ENCODE measurements around the gene SGK1. TPM values are rescaled to one million over a fixed set of nuclear protein-coding genes. Genes with fewer than 3 reads are reported as not detected.

The SGK1 gene
- total RNA-seq, 2 experiments from 2014 or later = 117 to 120 TPM

DNA sequence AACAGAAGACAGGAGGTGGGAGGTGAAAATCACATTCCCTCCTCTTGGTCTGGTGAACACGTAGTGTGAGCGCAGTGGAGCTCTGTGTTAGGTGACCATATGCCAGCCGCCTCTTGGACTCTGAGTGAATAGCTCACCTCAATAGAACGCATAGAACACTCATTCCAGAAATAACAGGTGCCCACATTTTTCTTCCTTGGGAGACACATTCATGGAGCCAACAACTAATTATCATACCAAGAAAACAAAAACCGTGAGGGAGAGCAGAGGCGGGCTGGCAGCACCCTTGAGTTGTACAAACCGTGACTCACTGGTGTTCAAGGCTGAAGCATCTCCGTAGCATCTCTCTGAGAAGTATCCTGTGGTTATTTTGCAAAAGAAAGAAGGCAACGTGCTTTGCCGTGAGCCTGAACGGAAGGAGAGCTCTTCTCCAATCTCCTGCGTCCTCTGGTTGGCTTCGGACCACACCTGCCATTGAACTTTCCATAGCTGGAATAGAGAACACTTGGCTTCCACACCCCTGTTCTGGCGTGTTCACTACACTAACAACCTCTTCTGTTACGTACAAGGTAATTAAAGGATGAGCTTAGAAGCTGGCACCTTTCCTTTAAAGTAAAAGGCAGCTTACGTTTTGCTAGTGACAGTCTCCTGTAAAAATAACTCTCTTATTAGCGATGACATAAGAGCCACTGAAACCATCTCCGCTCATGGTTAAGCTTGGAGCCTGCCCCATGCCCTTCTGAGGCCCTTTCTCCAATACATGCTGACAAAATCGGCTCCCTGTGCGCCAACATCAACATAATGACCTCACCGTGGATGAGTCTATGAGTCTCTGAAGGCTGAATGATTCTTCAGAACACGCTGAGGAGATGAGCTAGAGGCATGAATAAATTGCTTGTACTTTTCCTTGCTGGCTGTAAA is 30.2 kb upstream of the SGK1 start:
- peaks cover 19% of the 10 kb centered on the region for H3K4me1 ChIP-seq (ENCODE audit: insufficient read depth, low read length)
- H3K36me3 ChIP-seq (ENCODE audit: insufficient read depth, low read length) = no peaks in the 10 kb centered on the region
- ChIA-PET POLR2A (interaction anchor here (0.6 kb wide), 1 partner anchor 174 kb away, joined by 3 read pairs; no protein-coding TSS in a partner anchor), CTCF (no interaction called here)
- Mint-ChIP-seq H3K27ac (no peak overlapping the region), H3K4me1 (ENCODE audit: low read depth) (peaks cover 20% of the 10 kb centered on the region), H3K36me3 (ENCODE audit: low read depth) (no peaks in the 10 kb centered on the region), H3K4me3 (no peak overlapping the region), H3K9me3 (no peaks in the 10 kb centered on the region), H3K27me3 (no peaks in the 10 kb centered on the region)
- H3K4me3 ChIP-seq (ENCODE audit: low read length) = no peak overlapping the region
- DNase-seq (no peak), ATAC-seq (ENCODE audit: poor library complexity) (no peak)
- H3K9me3 ChIP-seq (ENCODE audit: control insufficient read depth in 1 of 2, insufficient read depth in 1 of 2, low read length in 2 of 2) = no peaks in the 10 kb centered on the region
- intact Hi-C loops (cut with DNase I, micrococcal nuclease) = no loop called here
- TF ChIP-seq, protein P1, sequence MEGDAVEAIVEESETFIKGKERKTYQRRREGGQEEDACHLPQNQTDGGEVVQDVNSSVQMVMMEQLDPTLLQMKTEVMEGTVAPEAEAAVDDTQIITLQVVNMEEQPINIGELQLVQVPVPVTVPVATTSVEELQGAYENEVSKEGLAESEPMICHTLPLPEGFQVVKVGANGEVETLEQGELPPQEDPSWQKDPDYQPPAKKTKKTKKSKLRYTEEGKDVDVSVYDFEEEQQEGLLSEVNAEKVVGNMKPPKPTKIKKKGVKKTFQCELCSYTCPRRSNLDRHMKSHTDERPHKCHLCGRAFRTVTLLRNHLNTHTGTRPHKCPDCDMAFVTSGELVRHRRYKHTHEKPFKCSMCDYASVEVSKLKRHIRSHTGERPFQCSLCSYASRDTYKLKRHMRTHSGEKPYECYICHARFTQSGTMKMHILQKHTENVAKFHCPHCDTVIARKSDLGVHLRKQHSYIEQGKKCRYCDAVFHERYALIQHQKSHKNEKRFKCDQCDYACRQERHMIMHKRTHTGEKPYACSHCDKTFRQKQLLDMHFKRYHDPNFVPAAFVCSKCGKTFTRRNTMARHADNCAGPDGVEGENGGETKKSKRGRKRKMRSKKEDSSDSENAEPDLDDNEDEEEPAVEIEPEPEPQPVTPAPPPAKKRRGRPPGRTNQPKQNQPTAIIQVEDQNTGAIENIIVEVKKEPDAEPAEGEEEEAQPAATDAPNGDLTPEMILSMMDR (IDR thresholded peaks at IDR 0.05) = no peak
- no peaks in the 10 kb centered on the region for H3K27me3 ChIP-seq (ENCODE audit: control insufficient read depth in 1 of 2, insufficient read depth in 2 of 2, low read length in 2 of 2)
- H3K27ac ChIP-seq (ENCODE audit: low read depth in 1 of 2, low read length in 2 of 2) = no peak overlapping the region

DNA sequence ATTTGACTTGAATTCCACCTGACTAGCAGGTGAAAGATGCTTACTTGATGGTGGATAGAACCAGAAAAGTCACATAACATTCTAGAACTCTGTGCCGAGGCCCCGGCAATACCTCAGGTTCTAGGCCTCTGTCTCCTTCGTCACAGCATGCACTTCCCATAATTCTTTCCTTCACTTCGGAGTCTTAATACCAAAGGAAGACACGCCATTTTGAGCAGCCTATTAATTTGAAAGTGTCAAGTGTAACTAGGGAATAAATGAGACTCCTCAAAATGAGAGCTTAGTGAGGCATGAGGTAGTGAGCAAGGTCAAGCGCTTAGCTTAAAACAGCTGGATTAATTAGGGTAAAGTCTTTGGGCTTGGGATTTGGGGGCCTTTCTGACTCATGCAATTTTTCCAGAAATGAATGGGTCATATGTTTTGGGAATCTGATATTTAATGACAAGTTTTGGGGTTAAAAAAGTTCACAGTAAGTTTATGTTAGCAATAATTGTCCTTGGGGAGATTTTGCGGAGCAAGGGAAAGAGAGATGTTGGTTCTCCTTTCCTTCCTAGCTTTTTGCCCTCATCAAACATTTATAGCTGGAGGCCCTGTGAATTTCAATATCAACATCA is 29.1 kb upstream of the SGK1 start:
- POLR2A ChIA-PET = no interaction called here
- TF ChIP-seq, protein P1 (IDR thresholded peaks at IDR 0.05) = no peak
- Mint-ChIP-seq H3K36me3 (ENCODE audit: low read depth) (no peaks in the 10 kb centered on the region), H3K4me1 (ENCODE audit: low read depth) (peaks cover 9% of the 10 kb centered on the region), H3K27me3 (no peaks in the 10 kb centered on the region), H3K27ac (no peak overlapping the region), H3K9me3 (no peaks in the 10 kb centered on the region), H3K4me3 (no peak overlapping the region)
- Histone ChIP-seq H3K4me3 (ENCODE audit: low read length) (no peak overlapping the region), H3K4me1 (ENCODE audit: insufficient read depth, low read length) (peaks cover 15% of the 10 kb centered on the region), H3K9me3 (ENCODE audit: control insufficient read depth in 1 of 2, insufficient read depth in 1 of 2, low read length in 2 of 2) (no peaks in the 10 kb centered on the region), H3K36me3 (ENCODE audit: insufficient read depth, low read length) (no peaks in the 10 kb centered on the region), H3K27ac (ENCODE audit: low read depth in 1 of 2, low read length in 2 of 2) (no peak overlapping the region), H3K27me3 (ENCODE audit: control insufficient read depth in 1 of 2, insufficient read depth in 2 of 2, low read length in 2 of 2) (no peaks in the 10 kb centered on the region)
- DNase-seq (no peak), ATAC-seq (ENCODE audit: poor library complexity) (no peak)
- CTCF ChIA-PET = no interaction called here
- intact Hi-C loops (cut with DNase I, micrococcal nuclease) = no loop called here

- Histone ChIP-seq H3K27ac (ENCODE audit: low read depth in 1 of 2, low read length in 2 of 2) (no peak overlapping the region), H3K36me3 (ENCODE audit: insufficient read depth, low read length) (no peaks in the 10 kb centered on the region), H3K9me3 (ENCODE audit: control insufficient read depth in 1 of 2, insufficient read depth in 1 of 2, low read length in 2 of 2) (no peaks in the 10 kb centered on the region), H3K27me3 (ENCODE audit: control insufficient read depth in 1 of 2, insufficient read depth in 2 of 2, low read length in 2 of 2) (no peaks in the 10 kb centered on the region), H3K4me1 (ENCODE audit: insufficient read depth, low read length) (peaks cover 7% of the 10 kb centered on the region), H3K4me3 (ENCODE audit: low read length) (no peak overlapping the region)
- TF ChIP-seq, protein P1 (IDR thresholded peaks at IDR 0.05) = no peak
- no peak for ATAC-seq (ENCODE audit: poor library complexity)
- no peaks in the 10 kb centered on the region for H3K36me3 Mint-ChIP-seq (ENCODE audit: low read depth)
- no peaks in the 10 kb centered on the region for H3K4me1 Mint-ChIP-seq (ENCODE audit: low read depth)
- H3K27me3 Mint-ChIP-seq = no peaks in the 10 kb centered on the region
- H3K27ac Mint-ChIP-seq = no peak overlapping the region
- H3K9me3 Mint-ChIP-seq = no peaks in the 10 kb centered on the region
- no peak for DNase-seq
- H3K4me3 Mint-ChIP-seq = no peak overlapping the region
- ChIA-PET CTCF (no interaction called here), POLR2A (no interaction called here)
- intact Hi-C loops (cut with DNase I, micrococcal nuclease) = no loop called here
Measured at GRCh38 chr6:134345789-134346188, 27.9 kb upstream of the SGK1 start.

Data from CD4-positive, alpha-beta T cell (primary cell).